Heart right ventricle (tissue), 16 donors: ENCODE measurements around the gene TRIM73. TPM values are rescaled to one million over a fixed set of nuclear protein-coding genes. Genes with fewer than 3 reads are reported as not detected.
"Not testable (repeated sequence)": the region's sequence is repeated elsewhere in the genome, so short reads cannot be mapped to it uniquely, and the experiment has no call there.

Experiments
- ATAC-seq, 8 donors: fragments of 200-7000 bp; cut with Tn5 transposase; one replicate each; pipeline ENCODE4 v1.9.1; 2020; ENCODE audit warnings: mild to moderate bottlenecking in 8 of 8, moderate library complexity in 8 of 8, moderate number of reproducible peaks in 1 of 8
- DNase-seq, 2 donors: peaks; one replicate each; pipeline ENCODE4 v3.0.0-alpha.2; 2020
- H3K27ac ChIP-seq, 10 donors: fragments of 200-600 bp; sonication (generic) in 2 of 10; one replicate each; pipeline versions ENCODE4 v1.5.0 to v1.8.0; 2020 to 2022; ENCODE audit warnings: mild to moderate bottlenecking in 3 of 10
- H3K27me3 ChIP-seq, 7 donors: fragments of 200-600 bp; one replicate each; pipeline ENCODE4 v1.8.0; 2021 to 2022; ENCODE audit warnings: mild to moderate bottlenecking in 2 of 7
- H3K36me3 ChIP-seq, 9 donors: fragments of 200-600 bp; sonication (generic) in 1 of 9; one replicate each; pipeline versions ENCODE4 v1.5.0 to v1.8.0; 2020 to 2022; ENCODE audit warnings: mild to moderate bottlenecking in 2 of 9
- H3K4me1 ChIP-seq, 9 donors: fragments of 200-600 bp; sonication (generic) in 1 of 9; one replicate each; pipeline versions ENCODE4 v1.5.0 to v1.8.0; 2020 to 2022; ENCODE audit warnings: mild to moderate bottlenecking in 4 of 9
- H3K4me3 ChIP-seq, 10 donors: fragments of 200-600 bp; sonication (generic) in 2 of 10; one replicate each; pipeline versions ENCODE4 v1.5.0 to v1.8.0; 2020 to 2022; ENCODE audit warnings: mild to moderate bottlenecking in 7 of 10, moderate library complexity in 2 of 10
- H3K9me3 ChIP-seq, 11 donors: fragments of 200-600 bp in 10 of 11; sonication (generic) in 2 of 11; one replicate each; pipeline versions ENCODE4 v1.5.0 to v1.8.0; 2013 to 2022; ENCODE audit warnings: mild to moderate bottlenecking in 2 of 11, control low read depth in 1 of 11, moderate library complexity in 1 of 11
- WGBS, 2 donors: extraction: QIAGEN DNeasy Blood & Tissue Kit; methylation state at CpG; one replicate each; pipeline ENCODE4 v1.1.7; 2013; ENCODE audit warnings: inconsistent platforms in 1 of 2; 5-methylcytosine and 5-hydroxymethylcytosine counted together
- intact Hi-C, 10 donors: fragments of 100-400 bp; cut with DNase I; formaldehyde crosslinking; loops; one replicate each; pipeline versions ENCODE4 v1.11.1 to v1.14.2; 2022
- polyA plus RNA-seq, 2 donors: library from polyadenylated mRNA; stranded (reverse); fragments of 200-250 nt; gene quantifications; one replicate each; pipeline ENCODE4 v1.2.3, GENCODE V29; 2013
- total RNA-seq, 10 donors: library from RNA; stranded (reverse); fragmentation: NEBNext Ultra II Directional in 3 of 10; extraction: Animal tissue kit (Norgen Biotek cat#: 25700) in 3 of 10; gene quantifications; one replicate each; pipeline versions ENCODE4 v1.2.1 to v1.2.4, GENCODE V29; 2021 to 2023
- donor health status: Arrhythmogenic right ventricular cardiomyopathy.
- donor health status: ischemic (EF 13 %, LVEDD 7.1; RV severe dilation, severe dysfunction).
- donor health status: healthy with polysubstance abuse.
- donor health status: DM: no; HTN: yes; CAD: no.
- donor health status: DM: no; HTN: no; CAD: no.
- donor health status: ischemic (EF 25% LVEDD 6.9; RV normal size, moderate dysfunction).
- donor health status: ischemic (EF 25% LVEDD 5.7; RV mildly dilated, moderate dysfunction).
- donor health status: healthy.
- donor health status: DM: yes; HTN: yes; CAD: no.
- donor health status: Ischemic cardiomyopathy.
- donor health status: ischemic (EF 35%, LVEDD 5.7; RV mildly dilated, moderate dysfunction).
- donor health status: nonischemic (EF 11% LVEDD 7.7; RV severe dilation, severe dysfunction).
- donor health status: DM: yes; HTN: yes; CAD: no.
- donor health status: PGD.
- donor health status: ischemic (EF 29% LVEDD 5.4; RV normal size, mild dysfunction).
- donor health status: nonischemic (EF 23%, LVEDD 6.1; RV moderate dilation, normal function).

Gene TRIM73
- total and polyA plus RNA-seq, 12 donors: 0.90 to 2.6 (median 1.2) TPM

DNA sequence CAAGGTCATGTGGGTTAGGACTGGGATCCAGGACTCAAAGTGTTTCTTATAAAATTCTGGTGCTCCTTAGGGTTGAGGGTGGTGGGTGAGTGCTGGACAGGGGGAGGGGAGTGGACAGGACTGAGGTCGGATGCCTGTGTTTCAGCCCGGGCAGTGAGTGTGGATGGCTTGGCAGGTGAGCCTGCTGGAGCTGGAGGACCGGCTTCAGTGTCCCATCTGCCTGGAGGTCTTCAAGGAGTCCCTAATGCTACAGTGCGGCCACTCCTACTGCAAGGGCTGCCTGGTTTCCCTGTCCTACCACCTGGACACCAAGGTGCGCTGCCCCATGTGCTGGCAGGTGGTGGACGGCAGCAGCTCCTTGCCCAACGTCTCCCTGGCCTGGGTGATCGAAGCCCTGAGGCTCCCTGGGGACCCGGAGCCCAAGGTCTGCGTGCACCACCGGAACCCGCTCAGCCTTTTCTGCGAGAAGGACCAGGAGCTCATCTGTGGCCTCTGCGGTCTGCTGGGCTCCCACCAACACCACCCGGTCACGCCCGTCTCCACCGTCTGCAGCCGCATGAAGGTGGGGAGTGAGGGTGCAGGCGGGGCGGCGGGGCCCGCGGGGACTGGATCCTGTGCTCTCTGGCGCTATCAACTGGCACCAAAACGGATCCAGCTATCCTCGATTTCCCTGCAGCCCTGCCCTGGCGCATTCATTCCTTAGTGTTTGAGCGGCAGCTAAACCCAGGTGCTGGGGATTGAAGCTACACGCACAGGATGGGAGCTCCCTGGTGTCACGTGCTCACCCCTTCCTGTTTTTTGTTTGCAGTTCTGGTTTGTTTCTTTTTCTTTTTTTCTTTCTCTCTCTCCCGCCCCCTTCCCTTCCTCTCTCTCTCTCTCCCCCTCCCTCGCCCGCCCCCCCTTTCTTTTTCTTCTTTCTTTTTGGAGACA is 3.6 kb downstream of the TRIM73 start:
- H3K4me3 ChIP-seq, H3K9me3 ChIP-seq, intact Hi-C loops, DNase-seq, H3K27me3 ChIP-seq, H3K4me1 ChIP-seq, H3K36me3 ChIP-seq, H3K27ac ChIP-seq: not testable (repeated sequence)
- ATAC-seq: peak in 6 of 8 donors; percentile 8 to 43 (median 21)
- 83 to 89% methylated on average over 2 to 3 of the region's 34 CpGs for WGBS, 2 donors

GRCh38 chr7:75400575-75400974 is 5.1 kb downstream of the TRIM73 start:
- intact Hi-C loops, H3K9me3 ChIP-seq, H3K4me3 ChIP-seq, H3K27me3 ChIP-seq, H3K4me1 ChIP-seq, ATAC-seq, DNase-seq, H3K36me3 ChIP-seq, H3K27ac ChIP-seq: not testable (repeated sequence)
- WGBS, 2 donors: no CpG with 5 or more reads among the region's 6 CpGs

GRCh38 chr7:75403455-75404443 is 8.3 kb downstream of the TRIM73 start:
- no CpG with 5 or more reads among the region's 28 CpGs for WGBS, 2 donors
- H3K9me3 ChIP-seq, H3K27me3 ChIP-seq, DNase-seq, H3K4me3 ChIP-seq, H3K36me3 ChIP-seq, H3K27ac ChIP-seq, intact Hi-C loops, H3K4me1 ChIP-seq: not testable (repeated sequence)
- peak; percentile 31 to 85 (median 72) for ATAC-seq

- ATAC-seq: peak in 5 of 8 donors; percentile 8 to 29 (median 25)
- intact Hi-C loops, H3K4me1 ChIP-seq, H3K4me3 ChIP-seq, DNase-seq, H3K27me3 ChIP-seq, H3K9me3 ChIP-seq, H3K27ac ChIP-seq, H3K36me3 ChIP-seq: not testable (repeated sequence)
- WGBS, 2 donors: 73 to 74% methylated on average over 4 of the region's 18 CpGs
Measured at GRCh38 chr7:75404663-75405062, 9.2 kb downstream of the TRIM73 start.

GRCh38 chr7:75409880-75410822 is 14.7 kb downstream of the TRIM73 start:
- DNase-seq, intact Hi-C loops, H3K4me1 ChIP-seq, H3K9me3 ChIP-seq, H3K36me3 ChIP-seq, H3K27me3 ChIP-seq, H3K27ac ChIP-seq: not testable (repeated sequence)
- ATAC-seq: peak; percentile 95 to 98 (median 98)
- 13 to 18% methylated on average over 1 to 16 of the region's 74 CpGs for WGBS, 2 donors
- peak overlapping the region in 8 of 10 donors; percentile 31 to 51 (median 46) for H3K4me3 ChIP-seq

DNA sequence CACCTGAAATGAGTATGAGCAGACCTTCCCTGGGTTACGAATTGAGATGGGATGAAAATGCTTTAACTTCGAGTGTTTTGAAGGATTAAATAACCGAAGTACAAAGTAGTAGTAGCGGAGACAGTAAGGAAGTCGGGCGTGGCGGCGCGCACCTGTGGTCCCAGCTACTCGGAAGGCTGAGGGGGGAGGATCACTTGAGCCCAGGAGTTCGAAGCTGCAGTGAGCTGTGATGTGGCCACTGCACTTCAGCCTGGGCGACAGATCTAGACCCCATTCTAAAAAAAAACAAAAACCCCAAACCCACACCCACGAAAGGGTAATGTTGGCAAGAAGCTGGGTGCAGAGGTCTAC is 15.4 kb downstream of the TRIM73 start:
- H3K27me3 ChIP-seq, H3K4me3 ChIP-seq, intact Hi-C loops, H3K9me3 ChIP-seq, H3K4me1 ChIP-seq, DNase-seq, H3K27ac ChIP-seq: not testable (repeated sequence)
- ATAC-seq: peak in 1 of 8 donors; percentile 1
- no CpG with 5 or more reads among the region's 13 CpGs for WGBS, 2 donors
- H3K36me3 ChIP-seq: peaks cover 0 to 10% (median 0%) of the 10 kb centered on the region in 9 donors

GRCh38 chr7:75414204-75414603 is 18.8 kb downstream of the TRIM73 start:
- intact Hi-C loops, H3K4me3 ChIP-seq, DNase-seq, ATAC-seq, H3K27ac ChIP-seq, H3K27me3 ChIP-seq, H3K4me1 ChIP-seq, H3K9me3 ChIP-seq: not testable (repeated sequence)
- 61 to 67% methylated on average over 5 of the region's 6 CpGs for WGBS, 2 donors
- peaks cover 0 to 29% (median 0%) of the 10 kb centered on the region in 9 donors for H3K36me3 ChIP-seq

GRCh38 chr7:75414708-75415427 is 19.4 kb downstream of the TRIM73 start:
- DNase-seq, ATAC-seq, intact Hi-C loops, H3K4me3 ChIP-seq, H3K4me1 ChIP-seq, H3K9me3 ChIP-seq, H3K27me3 ChIP-seq, H3K27ac ChIP-seq: not testable (repeated sequence)
- WGBS, 2 donors: 62 to 73% methylated on average over 11 of the region's 13 CpGs
- peaks cover 0 to 32% (median 0%) of the 10 kb centered on the region in 9 donors for H3K36me3 ChIP-seq

DNA sequence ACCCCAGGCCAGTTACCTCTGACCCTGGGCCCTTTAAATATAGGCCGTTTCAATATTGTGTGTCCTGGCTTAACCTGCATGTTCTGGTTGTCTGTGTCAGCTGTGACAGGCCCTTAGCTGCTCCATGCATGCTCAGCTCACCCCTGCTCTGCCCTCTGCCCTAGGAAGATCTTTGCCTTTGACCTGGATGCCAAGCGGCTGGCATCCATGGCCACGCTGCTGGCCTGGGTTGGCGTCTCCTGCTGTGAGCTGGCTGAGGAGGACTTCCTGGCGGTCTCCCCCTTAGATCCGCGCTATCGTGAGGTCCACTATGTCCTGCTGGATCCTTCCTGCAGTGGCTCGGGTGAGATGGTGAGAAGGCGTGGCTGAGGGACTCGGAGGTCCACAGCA is 20.0 kb downstream of the TRIM73 start:
- H3K27ac ChIP-seq, intact Hi-C loops, DNase-seq, H3K4me3 ChIP-seq, H3K27me3 ChIP-seq, H3K4me1 ChIP-seq, ATAC-seq, H3K9me3 ChIP-seq: not testable (repeated sequence)
- WGBS, 2 donors: 83 to 84% methylated on average over 9 to 11 of the region's 11 CpGs
- peaks cover 0 to 35% (median 0%) of the 10 kb centered on the region in 9 donors for H3K36me3 ChIP-seq
